Cardiac fibroblast (primary cell): Measurements from ENCODE around the gene GDI1.
A peak's percentile ranks its signal among the peaks of the same experiment; 100 is the strongest.

Source experiments
- DNase-seq, 2 donors: peaks; one replicate each; pipeline versions ENCODE4 v3.0.0 to v3.0.0-alpha.2; 2010; ENCODE audit warnings: low read depth in 2 of 2
- H3K4me3 ChIP-seq, 2 donors: replicated peaks in 1 of 2; 1 replicate in 1 of 2; 2 replicates in 1 of 2; pipeline ENCODE4 v1.5.1; 2011; ENCODE audit warnings: low read depth in 2 of 2, low read length in 2 of 2, mild to moderate bottlenecking in 2 of 2, moderate library complexity in 1 of 2
- CTCF ChIP-seq: IDR thresholded peaks from one replicate; pipeline ENCODE4 v1.5.1; 2011; ENCODE audit warnings: low read depth, mild to moderate bottlenecking, low read length, inconsistent platforms

GDI1 gene

DNA sequence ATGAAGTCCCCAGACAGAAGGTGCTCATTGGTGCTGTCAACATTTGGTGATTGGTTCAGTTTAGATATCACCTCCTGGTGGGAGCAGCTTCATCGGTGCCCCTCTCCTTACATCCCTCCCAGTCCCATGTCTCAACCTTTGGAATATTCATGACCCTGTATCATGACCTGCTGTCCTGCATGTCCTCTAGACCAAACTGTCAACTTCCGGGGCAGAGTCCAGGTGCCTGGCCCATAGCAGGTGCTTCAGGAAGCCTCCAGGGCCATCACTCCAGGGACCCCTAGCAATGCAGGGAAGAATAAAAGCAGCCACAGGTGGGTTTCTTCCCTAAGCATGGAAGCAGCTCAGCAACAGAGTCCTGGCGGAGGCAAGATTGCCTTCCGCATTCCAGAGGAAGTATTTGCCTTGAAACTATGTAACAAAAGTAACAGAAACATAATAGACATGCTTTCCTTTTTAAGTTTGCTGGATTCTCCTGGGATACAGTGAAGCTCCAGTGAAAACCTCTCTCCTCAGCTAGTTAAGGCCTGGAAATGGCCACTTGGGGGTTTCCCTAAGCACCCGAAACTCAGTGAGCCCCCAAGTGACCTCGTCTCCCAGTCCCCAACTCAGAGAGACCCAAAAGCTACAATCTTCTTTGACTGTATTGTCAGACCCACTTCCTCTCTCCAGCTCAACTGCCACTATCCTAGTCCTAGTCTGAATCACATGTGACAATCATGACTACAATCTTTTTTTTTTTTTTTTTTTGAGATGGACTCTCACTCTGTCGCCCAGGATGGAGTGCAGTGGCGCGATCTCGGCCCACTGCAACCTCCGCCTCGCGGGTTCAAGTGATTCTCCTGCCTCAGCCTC, 9.8 kb upstream of the GDI1 start:
- DNase-seq = no peak
- no peak overlapping the region for H3K4me3 ChIP-seq
- no peak for TF ChIP-seq CTCF

- no peak for TF ChIP-seq CTCF
- peak; percentile 94 to 96 for DNase-seq
- peak within 1 kb of the TSS; percentile 69 to 73 for H3K4me3 ChIP-seq
Measured at GRCh38 chrX:154428176-154429171, 8.5 kb upstream of the GDI1 start, which contains the start of gene ATP6AP1. Gene ATP6AP1 (plus strand): TSS chrX:154428677. CDS start chrX:154428693, 16 bp downstream.

GRCh38 chrX:154429711-154430110, 7.2 kb upstream of the GDI1 start:
- H3K4me3 ChIP-seq = peak overlapping the region; percentile 69 to 73
- DNase-seq = no peak
- no peak for TF ChIP-seq CTCF

GRCh38 chrX:154430479-154430878, 6.5 kb upstream of the GDI1 start:
- DNase-seq = no peak
- TF ChIP-seq CTCF = no peak

DNA sequence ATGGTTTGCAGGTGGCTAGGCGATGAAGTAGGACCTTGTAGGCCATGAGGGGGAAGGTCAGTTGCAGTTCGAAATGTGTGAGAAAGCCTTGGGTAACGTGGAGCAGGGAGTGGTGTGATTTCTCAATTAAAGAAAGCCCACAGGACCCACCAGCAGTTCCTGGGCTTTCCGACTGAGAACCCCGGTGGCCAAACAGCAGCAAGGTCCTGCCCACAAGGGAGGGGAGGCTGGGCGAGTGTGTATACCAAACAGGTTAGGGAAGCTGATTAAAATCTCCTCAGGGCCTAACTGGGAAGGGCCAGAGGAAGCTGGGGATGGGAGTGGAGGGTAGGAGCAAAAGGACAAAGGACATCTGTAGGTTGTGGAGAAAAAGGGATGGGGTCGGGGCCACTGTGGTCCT, 6.0 kb upstream of the GDI1 start:
- no peak overlapping the region for H3K4me3 ChIP-seq
- no peak for DNase-seq
- no peak for TF ChIP-seq CTCF

More at GRCh38 chrX:154430479-154430878, 6.5 kb upstream of the GDI1 start:
- no peak overlapping the region for H3K4me3 ChIP-seq

DNA sequence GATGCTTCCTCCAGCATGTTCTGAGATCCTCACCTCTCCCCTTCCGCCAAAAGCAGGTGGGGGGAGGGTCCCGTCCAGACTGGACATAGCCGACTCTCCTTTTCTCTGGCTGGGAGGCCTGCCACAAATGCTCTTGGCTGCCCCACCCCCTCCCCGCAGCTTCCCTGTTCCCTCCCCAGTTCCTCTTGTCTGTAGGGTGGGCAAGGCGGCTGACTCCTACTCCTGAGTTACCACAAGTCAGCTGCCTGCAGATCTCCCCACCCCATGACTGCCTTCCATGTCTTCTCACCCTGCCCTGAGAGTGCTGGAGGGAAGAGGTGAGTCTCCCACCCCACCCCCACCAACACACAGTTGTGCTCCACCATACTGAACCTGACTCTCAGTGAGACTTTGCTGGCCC, 5.6 kb upstream of the GDI1 start:
- no peak for DNase-seq
- H3K4me3 ChIP-seq = no peak overlapping the region
- TF ChIP-seq CTCF = no peak
